ENCODE results near the gene EDEM3. TPM values are rescaled to one million over a fixed set of nuclear protein-coding genes. Genes with fewer than 3 reads are reported as not detected.

EDEM3 gene
- total and polyA plus RNA-seq, 2 donors (not counting 1 experiment from before 2014, with no cell fraction given) = 4.3 to 20.9 TPM

DNA sequence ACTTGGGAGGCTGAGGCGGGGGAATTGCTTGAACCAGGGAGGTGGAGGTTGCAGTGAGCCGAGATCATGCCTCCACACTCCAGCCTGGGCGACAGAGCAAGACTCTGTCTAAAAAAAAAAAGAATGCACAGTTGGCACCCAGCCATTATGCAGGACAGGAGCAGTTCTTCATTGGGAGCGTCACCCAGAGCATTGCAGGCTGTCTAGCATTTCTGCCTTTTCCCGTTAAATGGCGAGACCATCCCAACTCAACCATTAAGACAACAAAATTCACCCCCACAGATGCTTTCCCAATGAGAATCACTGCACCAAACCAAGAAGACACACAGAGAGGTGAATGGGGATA, 105.8 kb downstream of the EDEM3 start:
- H3K27me3 Mint-ChIP-seq = peaks cover 25% of the 10 kb centered on the region
- H3K27ac ChIP-seq (ENCODE audit: low read length in 2 of 2) = no peak overlapping the region
- no peaks in the 10 kb centered on the region for H3K79me2 ChIP-seq (ENCODE audit: control insufficient read depth, insufficient read depth, low read length)
- H3K9me3 ChIP-seq (ENCODE audit: control extremely low read depth in 1 of 3, control insufficient read depth in 2 of 3, insufficient read depth in 1 of 3, low read length in 2 of 3) = no peaks in the 10 kb centered on the region
- H3K27me3 ChIP-seq (replicated peaks in 1 of 4; ENCODE audit: control extremely low read depth in 1 of 4, control insufficient read depth in 3 of 4, insufficient read depth in 4 of 4, low read length in 3 of 4) = peaks cover 0 to 6% (median 0%) of the 10 kb centered on the region in 4 experiments
- no peak overlapping the region for H3K4me3 ChIP-seq (ENCODE audit: control extremely low read depth in 1 of 5, extremely low read depth in 1 of 5, insufficient read depth in 1 of 5, low read depth in 2 of 5, low read length in 4 of 5)
- ATAC-seq (ENCODE audit: low read depth) = no peak
- no peaks in the 10 kb centered on the region for H4K20me1 ChIP-seq (ENCODE audit: control insufficient read depth, insufficient read depth, low read length, poor library complexity, severe bottlenecking)
- intact Hi-C loops (cut with micrococcal nuclease) = no loop called here
- no peak for TF ChIP-seq EZH2 (IDR thresholded peaks at IDR 0.05; ENCODE audit: borderline replicate concordance, insufficient read depth, low read depth, low read length, poor library complexity, severe bottlenecking)
- no peak overlapping the region for H3K4me3 Mint-ChIP-seq
- H3K27ac Mint-ChIP-seq = no peak overlapping the region
- DNase-seq = no peak
- H3K4me2 ChIP-seq (replicated peaks; ENCODE audit: low read depth, low read length, poor library complexity, severe bottlenecking) = no peak overlapping the region
- ChIA-PET CTCF (no interaction called here), POLR2A (no interaction called here)
- no peaks in the 10 kb centered on the region for H3K36me3 ChIP-seq (replicated peaks in 1 of 2; ENCODE audit: control extremely low read depth in 1 of 2, control insufficient read depth in 1 of 2, extremely low read depth in 1 of 2, insufficient read depth in 2 of 2, low read length in 1 of 2)
- H3K4me1 Mint-ChIP-seq = no peaks in the 10 kb centered on the region
- no peak overlapping the region for H2AFZ ChIP-seq (ENCODE audit: insufficient read depth, low read depth, low read length, poor library complexity, severe bottlenecking)
- H3K9me3 Mint-ChIP-seq (ENCODE audit: insufficient read depth) = peaks cover 3% of the 10 kb centered on the region
- H3K9ac ChIP-seq (ENCODE audit: low read length) = no peak overlapping the region
- WGBS (ENCODE audit: insufficient coverage) = 93% methylated on average over 3 of the region's 6 CpGs
- no peaks in the 10 kb centered on the region for H3K4me1 ChIP-seq (ENCODE audit: control insufficient read depth in 2 of 2, insufficient read depth in 2 of 2, low read length in 2 of 2)

DNA sequence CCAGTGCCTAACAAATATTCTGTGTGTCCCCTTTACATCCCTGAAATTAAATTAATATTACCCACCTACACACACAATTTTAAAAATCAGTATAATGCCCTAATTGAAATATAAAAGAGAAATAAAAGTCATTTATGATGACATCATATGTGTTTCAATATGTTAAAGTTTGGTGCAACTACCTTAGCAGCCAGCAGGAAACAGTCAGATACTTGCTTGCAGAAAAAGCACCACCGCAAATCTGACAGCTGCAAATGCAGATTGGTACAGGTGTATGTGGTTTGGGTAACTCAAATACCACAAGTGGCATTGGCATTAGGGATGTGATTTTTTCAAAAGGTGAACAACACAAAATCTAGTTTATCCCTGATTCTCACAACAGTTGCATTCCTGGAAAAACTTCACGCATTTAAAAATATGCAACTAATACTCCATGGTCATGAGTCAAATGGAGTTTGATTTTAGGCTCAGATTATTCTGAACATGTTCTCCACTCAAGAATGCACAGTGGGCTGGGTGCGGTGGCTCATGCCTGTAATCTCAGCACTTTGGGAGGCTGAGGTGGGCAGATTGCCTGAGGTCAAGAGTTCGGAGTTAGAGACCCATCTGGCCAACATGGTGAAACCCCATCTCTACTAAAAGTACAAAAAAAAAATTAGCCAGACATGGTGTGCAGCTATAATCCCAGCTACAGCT, 106.3 kb downstream of the EDEM3 start:
- Histone ChIP-seq H2AFZ (ENCODE audit: insufficient read depth, low read depth, low read length, poor library complexity, severe bottlenecking) (no peak overlapping the region), H3K4me2 (replicated peaks; ENCODE audit: low read depth, low read length, poor library complexity, severe bottlenecking) (no peak overlapping the region), H3K27ac (ENCODE audit: low read length in 2 of 2) (no peak overlapping the region), H3K9ac (ENCODE audit: low read length) (no peak overlapping the region), H3K27me3 (replicated peaks in 1 of 4; ENCODE audit: control extremely low read depth in 1 of 4, control insufficient read depth in 3 of 4, insufficient read depth in 4 of 4, low read length in 3 of 4) (peaks cover 0 to 6% (median 0%) of the 10 kb centered on the region in 4 experiments), H3K79me2 (ENCODE audit: control insufficient read depth, insufficient read depth, low read length) (no peaks in the 10 kb centered on the region), H3K4me3 (ENCODE audit: control extremely low read depth in 1 of 5, extremely low read depth in 1 of 5, insufficient read depth in 1 of 5, low read depth in 2 of 5, low read length in 4 of 5) (no peak overlapping the region), H3K36me3 (replicated peaks in 1 of 2; ENCODE audit: control extremely low read depth in 1 of 2, control insufficient read depth in 1 of 2, extremely low read depth in 1 of 2, insufficient read depth in 2 of 2, low read length in 1 of 2) (no peaks in the 10 kb centered on the region), H4K20me1 (ENCODE audit: control insufficient read depth, insufficient read depth, low read length, poor library complexity, severe bottlenecking) (no peaks in the 10 kb centered on the region), H3K9me3 (ENCODE audit: control extremely low read depth in 1 of 3, control insufficient read depth in 2 of 3, insufficient read depth in 1 of 3, low read length in 2 of 3) (no peaks in the 10 kb centered on the region), H3K4me1 (ENCODE audit: control insufficient read depth in 2 of 2, insufficient read depth in 2 of 2, low read length in 2 of 2) (no peaks in the 10 kb centered on the region)
- Mint-ChIP-seq H3K27me3 (peaks cover 25% of the 10 kb centered on the region), H3K27ac (no peak overlapping the region), H3K4me1 (no peaks in the 10 kb centered on the region), H3K9me3 (ENCODE audit: insufficient read depth) (peaks cover 3% of the 10 kb centered on the region), H3K4me3 (no peak overlapping the region)
- no peak for TF ChIP-seq EZH2 (IDR thresholded peaks at IDR 0.05; ENCODE audit: borderline replicate concordance, insufficient read depth, low read depth, low read length, poor library complexity, severe bottlenecking)
- TF ChIP-seq, protein P1, sequence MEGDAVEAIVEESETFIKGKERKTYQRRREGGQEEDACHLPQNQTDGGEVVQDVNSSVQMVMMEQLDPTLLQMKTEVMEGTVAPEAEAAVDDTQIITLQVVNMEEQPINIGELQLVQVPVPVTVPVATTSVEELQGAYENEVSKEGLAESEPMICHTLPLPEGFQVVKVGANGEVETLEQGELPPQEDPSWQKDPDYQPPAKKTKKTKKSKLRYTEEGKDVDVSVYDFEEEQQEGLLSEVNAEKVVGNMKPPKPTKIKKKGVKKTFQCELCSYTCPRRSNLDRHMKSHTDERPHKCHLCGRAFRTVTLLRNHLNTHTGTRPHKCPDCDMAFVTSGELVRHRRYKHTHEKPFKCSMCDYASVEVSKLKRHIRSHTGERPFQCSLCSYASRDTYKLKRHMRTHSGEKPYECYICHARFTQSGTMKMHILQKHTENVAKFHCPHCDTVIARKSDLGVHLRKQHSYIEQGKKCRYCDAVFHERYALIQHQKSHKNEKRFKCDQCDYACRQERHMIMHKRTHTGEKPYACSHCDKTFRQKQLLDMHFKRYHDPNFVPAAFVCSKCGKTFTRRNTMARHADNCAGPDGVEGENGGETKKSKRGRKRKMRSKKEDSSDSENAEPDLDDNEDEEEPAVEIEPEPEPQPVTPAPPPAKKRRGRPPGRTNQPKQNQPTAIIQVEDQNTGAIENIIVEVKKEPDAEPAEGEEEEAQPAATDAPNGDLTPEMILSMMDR (IDR thresholded peaks at IDR 0.05) = no peak
- POLR2A ChIA-PET = no interaction called here
- DNase-seq = no peak
- ATAC-seq (ENCODE audit: low read depth) = no peak
- CTCF ChIA-PET = no interaction called here
- intact Hi-C loops (cut with micrococcal nuclease) = no loop called here
- WGBS (ENCODE audit: insufficient coverage) = 100% methylated on average over 2 of the region's 4 CpGs
